ENCODE measurements around the gene BPIFA1.

The BPIFA1 gene

GRCh38 chr20:33279261-33279910 lies 43.6 kb downstream of the BPIFA1 start:
- DNase-seq: no peak

- no peak for DNase-seq
Observed at GRCh38 chr20:33280000-33280680, 44.3 kb downstream of the BPIFA1 start.

GRCh38 chr20:33280775-33281174 lies 45.0 kb downstream of the BPIFA1 start:
- DNase-seq: no peak

- DNase-seq: no peak
Observed at GRCh38 chr20:33281550-33282146, 45.9 kb downstream of the BPIFA1 start.

DNA sequence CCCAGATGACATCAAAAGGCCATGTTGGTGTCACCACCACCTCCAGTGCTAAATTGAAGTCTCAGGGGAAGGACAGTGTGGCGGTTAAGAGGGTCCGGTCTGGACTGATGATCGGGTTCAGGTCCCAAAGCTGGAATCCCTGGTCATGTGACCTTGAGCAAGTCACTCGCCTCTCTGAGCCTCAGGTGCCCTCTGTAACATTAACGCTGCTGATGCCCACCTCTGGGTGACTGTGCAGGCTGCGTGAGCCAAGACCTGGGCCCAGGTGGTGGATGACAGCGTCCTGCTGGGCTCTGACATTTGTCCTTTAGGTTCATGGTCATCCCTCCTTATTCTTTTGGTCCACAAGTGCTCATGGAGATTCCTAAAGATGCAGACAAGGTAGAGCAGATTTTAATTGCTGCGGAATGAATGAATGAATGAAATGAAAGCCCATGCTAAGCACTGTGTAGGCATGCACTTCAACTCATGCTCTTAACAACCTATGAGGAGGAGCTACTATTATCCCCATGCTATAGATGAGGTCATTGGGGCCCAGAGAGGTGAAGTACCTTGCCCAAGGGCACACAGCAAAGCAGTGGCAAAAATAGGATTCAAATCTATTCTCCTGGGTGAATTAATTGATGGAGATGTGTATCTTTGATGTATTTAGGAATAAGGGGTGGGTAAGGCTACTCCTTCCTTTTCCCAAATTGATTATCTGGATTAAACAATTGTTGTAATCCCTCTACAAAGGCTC lies 46.6 kb downstream of the BPIFA1 start:
- no peak for DNase-seq

- no peak for DNase-seq
Observed at GRCh38 chr20:33282991-33283555, 47.3 kb downstream of the BPIFA1 start, which contains the start of gene BPIFB1. Gene BPIFB1, plus strand, starts transcription at chr20:33283214. Its CDS starts 2,860 bp downstream, at chr20:33286074.

DNA sequence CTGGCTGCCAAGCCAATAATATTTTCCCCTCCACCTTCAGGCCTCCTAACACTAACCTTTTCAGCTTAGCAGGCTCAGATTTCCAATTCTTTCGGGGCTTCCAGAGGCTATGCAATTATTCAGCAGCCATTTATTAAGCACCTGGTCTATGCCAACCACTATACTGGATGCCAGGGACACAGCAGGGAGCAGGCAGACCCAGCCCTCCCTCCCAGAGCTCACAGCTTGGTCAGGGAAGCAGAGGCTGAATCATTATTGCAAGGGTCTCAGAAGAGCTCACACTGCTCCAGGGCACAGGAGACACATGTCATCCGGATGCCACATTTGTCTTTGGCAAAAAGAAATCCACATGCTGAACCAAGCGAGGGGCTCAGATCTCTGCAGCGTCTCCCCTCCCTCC lies 48.5 kb downstream of the BPIFA1 start:
- no peak for DNase-seq

GRCh38 chr20:33284937-33285336 lies 49.1 kb downstream of the BPIFA1 start:
- no peak for DNase-seq

GRCh38 chr20:33285861-33286495 lies 50.2 kb downstream of the BPIFA1 start:
- no peak for DNase-seq

DNA sequence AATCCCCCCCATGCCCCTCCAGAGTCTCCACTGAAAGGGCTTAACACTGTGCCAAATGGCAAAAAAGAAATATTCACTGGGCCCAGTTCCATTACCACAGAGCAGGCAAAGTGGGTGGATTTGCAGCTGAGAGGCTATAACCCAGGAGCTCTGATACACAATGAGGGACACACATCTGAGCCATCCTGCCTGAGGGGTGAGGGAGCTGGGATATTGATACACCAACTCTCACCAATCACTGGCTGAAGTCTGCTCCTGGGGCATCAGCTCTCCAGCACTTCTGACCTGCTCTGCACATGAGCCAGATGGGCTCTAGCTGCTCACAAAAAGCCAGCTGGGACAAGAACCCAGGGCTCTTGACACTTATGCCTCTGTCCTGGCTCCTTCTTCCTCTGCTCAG lies 52.1 kb downstream of the BPIFA1 start:
- no peak for DNase-seq

DNA sequence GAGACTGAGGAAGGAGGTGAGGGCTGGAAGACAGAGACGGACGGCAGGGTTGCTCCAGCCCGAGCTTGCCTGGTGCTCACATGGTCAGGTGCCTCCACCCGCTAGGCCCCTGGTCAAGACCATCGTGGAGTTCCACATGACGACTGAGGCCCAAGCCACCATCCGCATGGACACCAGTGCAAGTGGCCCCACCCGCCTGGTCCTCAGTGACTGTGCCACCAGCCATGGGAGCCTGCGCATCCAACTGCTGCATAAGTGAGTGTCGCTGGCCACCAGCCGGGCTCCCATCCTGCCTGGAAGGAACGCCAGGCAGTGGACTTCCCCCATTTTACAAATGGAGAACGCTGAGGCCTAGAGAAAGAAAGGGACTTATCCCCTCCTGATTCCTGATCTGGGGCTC lies 55.1 kb downstream of the BPIFA1 start:
- no peak for DNase-seq

- no peak for DNase-seq
Observed at GRCh38 chr20:33291416-33291815, 55.6 kb downstream of the BPIFA1 start.

DNA sequence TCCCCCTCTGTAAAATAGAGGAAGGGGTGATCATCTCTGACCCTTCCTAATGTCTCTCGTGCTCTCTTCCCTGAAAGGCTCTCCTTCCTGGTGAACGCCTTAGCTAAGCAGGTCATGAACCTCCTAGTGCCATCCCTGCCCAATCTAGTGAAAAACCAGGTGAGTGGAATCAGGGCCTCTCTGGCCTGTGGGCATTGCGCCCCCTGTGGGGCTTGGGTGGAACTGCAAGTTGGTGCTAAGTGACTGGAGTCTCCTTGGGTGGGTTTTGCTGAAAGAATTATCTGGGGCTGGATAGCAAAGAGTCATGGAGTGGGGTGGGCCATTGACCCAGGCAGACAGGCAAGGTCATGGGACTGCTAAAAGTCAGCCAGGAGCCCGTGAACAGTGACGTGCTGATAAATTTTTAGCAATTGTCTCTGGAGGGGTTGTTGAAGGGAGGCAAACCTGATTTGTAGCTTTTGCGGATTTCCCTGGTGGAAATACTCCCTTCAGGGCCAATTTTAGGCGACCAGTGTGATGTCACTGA lies 56.1 kb downstream of the BPIFA1 start:
- peak; percentile 69 for DNase-seq
